Spleen (tissue), 11 donors: Measurements from ENCODE around the gene LRRC7. TPM values are rescaled to one million over a fixed set of nuclear protein-coding genes. Genes with fewer than 3 reads are reported as not detected.
"Not testable (repeated sequence)": the region's sequence is repeated elsewhere in the genome, so short reads cannot be mapped to it uniquely, and the experiment has no call there.

ENCODE experiments used
- DNase-seq: peaks from one replicate; pipeline ENCODE4 v3.0.0-alpha.2; 2020
- H3K27ac ChIP-seq, 8 donors: fragments of 200-600 bp; sonication (generic) in 7 of 8; 1 replicate in 4 of 8; 2 replicates in 4 of 8; pipeline versions ENCODE4 v1.5.0 to v1.8.0; 2016 to 2021; ENCODE audit warnings: inconsistent platforms in 4 of 8, mild to moderate bottlenecking in 4 of 8, moderate library complexity in 1 of 8
- H3K27me3 ChIP-seq, 7 donors: fragments of 200-600 bp; sonication (generic) in 6 of 7; replicated peaks in 1 of 7; 1 replicate in 4 of 7; 2 replicates in 3 of 7; pipeline versions ENCODE4 v1.5.0 to v1.8.0; 2016 to 2021; ENCODE audit warnings: inconsistent platforms in 3 of 7, mild to moderate bottlenecking in 1 of 7
- H3K36me3 ChIP-seq, 6 donors: fragments of 200-600 bp; sonication (generic) in 5 of 6; 1 replicate in 4 of 6; 2 replicates in 2 of 6; pipeline versions ENCODE4 v1.5.0 to v1.8.0; 2016 to 2021; ENCODE audit warnings: inconsistent platforms in 2 of 6
- H3K4me1 ChIP-seq, 6 donors: fragments of 200-600 bp; sonication (generic) in 5 of 6; 1 replicate in 3 of 6; 2 replicates in 3 of 6; pipeline versions ENCODE4 v1.5.0 to v1.8.0; 2016 to 2021; ENCODE audit warnings: inconsistent platforms in 3 of 6
- H3K4me3 ChIP-seq, 8 donors: fragments of 200-600 bp; sonication (generic) in 7 of 8; 1 replicate in 4 of 8; 2 replicates in 4 of 8; pipeline versions ENCODE4 v1.5.0 to v1.8.0; 2016 to 2021; ENCODE audit warnings: inconsistent platforms in 4 of 8, mild to moderate bottlenecking in 4 of 8, moderate library complexity in 2 of 8
- H3K9me3 ChIP-seq, 8 donors: fragments of 200-600 bp; sonication (generic) in 7 of 8; 1 replicate in 4 of 8; 2 replicates in 4 of 8; pipeline versions ENCODE4 v1.5.0 to v1.8.0; 2016 to 2021; ENCODE audit warnings: inconsistent platforms in 4 of 8
- CTCF ChIP-seq, 11 experiments: fragments of 200-600 bp in 7 of 11; fragments of 450-650 bp in 4 of 11; sonication (generic) in 4 of 11; IDR thresholded peaks in 8 of 11; conservative IDR thresholded peaks in 3 of 11; 1 replicate in 7 of 11; 2 replicates in 4 of 11; pipeline versions ENCODE4 v1.4.0 to v1.8.0; 2016 to 2021; ENCODE audit warnings: antibody characterized with exemption in 11 of 11, inconsistent platforms in 4 of 11, mild to moderate bottlenecking in 1 of 11
- POLR2A ChIP-seq, 3 donors: fragments of 450-650 bp; IDR thresholded peaks; one replicate each; pipeline ENCODE4 v1.5.1; 2017; ENCODE audit warnings: antibody characterized with exemption in 3 of 3, mild to moderate bottlenecking in 1 of 3
- POLR2AphosphoS5 ChIP-seq, 3 donors: sonication (generic); formaldehyde crosslinking; IDR thresholded peaks; one replicate each; pipeline ENCODE4 v1.5.1; 2017; ENCODE audit warnings: antibody characterized with exemption in 3 of 3
- WGBS, 5 donors: extraction: QIAGEN DNeasy Blood & Tissue Kit in 3 of 5; methylation state at CpG; one replicate each; pipeline versions ENCODE4 v1.1.5 to v1.1.7; 2013 to 2018; 5-methylcytosine and 5-hydroxymethylcytosine counted together
- intact Hi-C: fragments of 100-400 bp; cut with DNase I; formaldehyde crosslinking; loops from one replicate; pipeline ENCODE4 v1.15.0; 2023; ENCODE audit warnings: low total_unique reads
- polyA plus RNA-seq, 3 donors: library from polyadenylated mRNA; stranded (reverse); fragments of 200-250 nt; gene quantifications; one replicate each; pipeline ENCODE4 v1.2.1, GENCODE V29; 2013
- total RNA-seq, 7 donors: library from RNA; depleted of rRNA in 3 of 7; stranded (reverse); fragments of >200 nt in 3 of 7; fragmentation: NEBNext Ultra II Directional in 4 of 7; extraction: Animal tissue kit (Norgen Biotek cat#: 25700) in 4 of 7; gene quantifications; one replicate each; pipeline versions ENCODE4 v1.1.0 to v1.2.1, GENCODE V29; 2016 to 2021
- donor health status: healthy with polysubstance abuse.
- donor health status: DM: no; HTN: no; CAD: no; lungs with moderate emphysema.
- donor health status: DM: no; HTN: no; CAD: no.
- donor health status: Bipolar disorder and iron deficiency.
- donor health status: healthy.
- donor health status: DM: no; HTN: no; CAD: no.
- donor health status: DM: yes; HTN: yes; CAD: no.

The LRRC7 gene
- total and polyA plus RNA-seq, 10 donors = 0.02 to 0.63 (median 0.13) TPM; not detected in 4

- DNase-seq = no peak
- Histone ChIP-seq H3K4me1 (no peaks in the 10 kb centered on the region), H3K9me3 (peaks cover 0 to 12% (median 2%) of the 10 kb centered on the region in 8 donors), H3K27ac (no peak overlapping the region), H3K36me3 (no peaks in the 10 kb centered on the region), H3K27me3 (no peaks in the 10 kb centered on the region), H3K4me3 (no peak overlapping the region)
- intact Hi-C loops = no loop called here
- TF ChIP-seq CTCF (IDR thresholded peaks at IDR 0.05 in 8 of 11, conservative IDR thresholded peaks at IDR 0.05 in 3 of 11) = no peak
- no peak for TF ChIP-seq POLR2A (IDR thresholded peaks at IDR 0.05)
- no peak for TF ChIP-seq POLR2AphosphoS5 (IDR thresholded peaks at IDR 0.05)
Observed at GRCh38 chr1:69921486-69921885, 353.8 kb downstream of the LRRC7 start.

GRCh38 chr1:69928234-69928633 is 360.5 kb downstream of the LRRC7 start:
- WGBS, 5 donors = 83 to 95% (median 89%) methylated on average over 7 to 13 of the region's 14 CpGs
- H3K27me3 ChIP-seq, H3K4me1 ChIP-seq, H3K4me3 ChIP-seq, H3K36me3 ChIP-seq, H3K9me3 ChIP-seq, intact Hi-C loops, DNase-seq, H3K27ac ChIP-seq: not testable (repeated sequence)

- Histone ChIP-seq H3K27ac (no peak overlapping the region), H3K27me3 (no peaks in the 10 kb centered on the region), H3K36me3 (no peaks in the 10 kb centered on the region), H3K4me3 (no peak overlapping the region), H3K4me1 (no peaks in the 10 kb centered on the region), H3K9me3 (peaks cover 0 to 9% (median 0%) of the 10 kb centered on the region in 8 donors)
- intact Hi-C loops = no loop called here
- no peak for DNase-seq
- no peak for TF ChIP-seq CTCF (IDR thresholded peaks at IDR 0.05 in 8 of 11, conservative IDR thresholded peaks at IDR 0.05 in 3 of 11)
- no peak for TF ChIP-seq POLR2AphosphoS5 (IDR thresholded peaks at IDR 0.05)
- TF ChIP-seq POLR2A (IDR thresholded peaks at IDR 0.05) = no peak
- 65 to 90% (median 79%) methylated on average over 2 of the region's 2 CpGs for WGBS, 5 donors
Observed at GRCh38 chr1:69929308-69930057, 361.8 kb downstream of the LRRC7 start.

GRCh38 chr1:69930396-69930795 is 362.7 kb downstream of the LRRC7 start:
- no peak for DNase-seq
- intact Hi-C loops = no loop called here
- Histone ChIP-seq H3K27me3 (no peaks in the 10 kb centered on the region), H3K4me3 (no peak overlapping the region), H3K9me3 (peaks cover 0 to 9% (median 0%) of the 10 kb centered on the region in 8 donors), H3K36me3 (no peaks in the 10 kb centered on the region), H3K4me1 (no peaks in the 10 kb centered on the region), H3K27ac (no peak overlapping the region)
- 76 to 97% (median 90%) methylated on average over 2 of the region's 2 CpGs for WGBS, 5 donors
- TF ChIP-seq POLR2A (IDR thresholded peaks at IDR 0.05) = no peak
- no peak for TF ChIP-seq CTCF (IDR thresholded peaks at IDR 0.05 in 8 of 11, conservative IDR thresholded peaks at IDR 0.05 in 3 of 11)
- no peak for TF ChIP-seq POLR2AphosphoS5 (IDR thresholded peaks at IDR 0.05)
